Tongue (tissue), 2 donors: ENCODE measurements around the gene KRTAP10-9. TPM values are rescaled to one million over a fixed set of nuclear protein-coding genes. Genes with fewer than 3 reads are reported as not detected.
"Not testable (repeated sequence)": the region's sequence is repeated elsewhere in the genome, so short reads cannot be mapped to it uniquely, and the experiment has no call there.

ENCODE experiments used
- DNase-seq: peaks from one replicate; pipeline ENCODE4 v3.0.0-alpha.2; 2015
- total RNA-seq: library from RNA; depleted of rRNA; stranded (reverse); fragments of >200 nt; gene quantifications from one replicate; pipeline ENCODE4 v1.2.3, GENCODE V29; 2014

The KRTAP10-9 gene
- total RNA-seq, 1 donor from 2014 or later = not detected

GRCh38 chr21:44615911-44616590, 10.8 kb upstream of the KRTAP10-9 start:
- DNase-seq = no peak

GRCh38 chr21:44616591-44616926, 10.3 kb upstream of the KRTAP10-9 start:
- no peak for DNase-seq

GRCh38 chr21:44617071-44617501, 9.8 kb upstream of the KRTAP10-9 start:
- DNase-seq = no peak

- DNase-seq = no peak
These were observed 8.4 kb upstream of the KRTAP10-9 start for GRCh38 chr21:44618504-44618903.

GRCh38 chr21:44618909-44619308, 8.0 kb upstream of the KRTAP10-9 start:
- DNase-seq = no peak

- no peak for DNase-seq
These were observed 7.0 kb upstream of the KRTAP10-9 start for GRCh38 chr21:44619886-44620285.

- DNase-seq = no peak
These were observed 3.3 kb upstream of the KRTAP10-9 start for GRCh38 chr21:44623575-44623974.

- DNase-seq = no peak
These were observed 1.1 kb upstream of the KRTAP10-9 start for GRCh38 chr21:44625756-44626155.

GRCh38 chr21:44626262-44626661, 631 bp upstream of the KRTAP10-9 start:
- no peak for DNase-seq

- not testable (repeated sequence) for DNase-seq
These were observed 409 bp downstream of the KRTAP10-9 start for GRCh38 chr21:44627181-44627822.

- DNase-seq = not testable (repeated sequence)
These were observed 939 bp downstream of the KRTAP10-9 start for GRCh38 chr21:44627831-44628233.

GRCh38 chr21:44628707-44629391, 2.0 kb downstream of the KRTAP10-9 start:
- no peak for DNase-seq

GRCh38 chr21:44630440-44630839, 3.5 kb downstream of the KRTAP10-9 start:
- DNase-seq = no peak

GRCh38 chr21:44632067-44632466, 5.2 kb downstream of the KRTAP10-9 start:
- DNase-seq = no peak

- no peak for DNase-seq
These were observed 9.5 kb downstream of the KRTAP10-9 start for GRCh38 chr21:44636209-44637017.

- no peak for DNase-seq
These were observed 10.3 kb downstream of the KRTAP10-9 start, which contains the start of gene KRTAP10-10 for GRCh38 chr21:44637018-44637850. Gene KRTAP10-10 (plus strand): TSS chr21:44637356. CDS start chr21:44637418, 62 bp downstream.

- not testable (repeated sequence) for DNase-seq
These were observed 11.0 kb downstream of the KRTAP10-9 start for GRCh38 chr21:44637851-44638348.

- not testable (repeated sequence) for DNase-seq
These were observed 11.8 kb downstream of the KRTAP10-9 start for GRCh38 chr21:44638506-44639330.

GRCh38 chr21:44639331-44639655, 12.4 kb downstream of the KRTAP10-9 start:
- no peak for DNase-seq

GRCh38 chr21:44640761-44641160, 13.9 kb downstream of the KRTAP10-9 start:
- DNase-seq = no peak
